ENCODE measurements around the gene CLSTN1. TPM values are rescaled to one million over a fixed set of nuclear protein-coding genes. Genes with fewer than 3 reads are reported as not detected.

Gene CLSTN1
- total RNA-seq, 3 donors from 2014 or later = 166 to 275 (median 224) TPM

DNA sequence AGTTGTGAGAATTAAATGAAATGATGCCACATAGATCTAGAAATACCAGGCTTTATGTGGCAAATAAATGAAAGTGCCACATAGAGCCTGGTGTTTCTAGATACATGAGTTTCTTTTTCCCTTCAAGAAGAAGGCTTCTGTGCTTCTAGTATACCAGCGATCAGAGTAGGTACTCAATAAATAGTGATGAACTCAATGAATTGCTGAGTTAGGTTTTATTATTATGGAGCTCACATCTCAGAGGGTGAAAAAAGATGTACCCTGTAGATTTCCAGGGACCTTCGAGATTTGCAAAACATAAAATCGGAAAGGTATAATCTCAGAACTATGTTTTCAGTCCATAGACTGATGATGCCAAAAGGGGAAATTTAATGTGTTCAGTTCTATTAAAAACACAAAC, 2.3 kb upstream of the CLSTN1 start:
- Histone ChIP-seq H3K4me3 (no peak overlapping the region), H3K36me3 (ENCODE audit: low read depth) (no peaks in the 10 kb centered on the region), H3K4me1 (ENCODE audit: low read depth) (peaks cover 30% of the 10 kb centered on the region), H3K9me3 (no peaks in the 10 kb centered on the region)
- intact Hi-C loops (cut with DNase I, micrococcal nuclease) = no loop called here
- DNase-seq (no peak), ATAC-seq (no peak)
- TF ChIP-seq, protein P1, sequence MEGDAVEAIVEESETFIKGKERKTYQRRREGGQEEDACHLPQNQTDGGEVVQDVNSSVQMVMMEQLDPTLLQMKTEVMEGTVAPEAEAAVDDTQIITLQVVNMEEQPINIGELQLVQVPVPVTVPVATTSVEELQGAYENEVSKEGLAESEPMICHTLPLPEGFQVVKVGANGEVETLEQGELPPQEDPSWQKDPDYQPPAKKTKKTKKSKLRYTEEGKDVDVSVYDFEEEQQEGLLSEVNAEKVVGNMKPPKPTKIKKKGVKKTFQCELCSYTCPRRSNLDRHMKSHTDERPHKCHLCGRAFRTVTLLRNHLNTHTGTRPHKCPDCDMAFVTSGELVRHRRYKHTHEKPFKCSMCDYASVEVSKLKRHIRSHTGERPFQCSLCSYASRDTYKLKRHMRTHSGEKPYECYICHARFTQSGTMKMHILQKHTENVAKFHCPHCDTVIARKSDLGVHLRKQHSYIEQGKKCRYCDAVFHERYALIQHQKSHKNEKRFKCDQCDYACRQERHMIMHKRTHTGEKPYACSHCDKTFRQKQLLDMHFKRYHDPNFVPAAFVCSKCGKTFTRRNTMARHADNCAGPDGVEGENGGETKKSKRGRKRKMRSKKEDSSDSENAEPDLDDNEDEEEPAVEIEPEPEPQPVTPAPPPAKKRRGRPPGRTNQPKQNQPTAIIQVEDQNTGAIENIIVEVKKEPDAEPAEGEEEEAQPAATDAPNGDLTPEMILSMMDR (IDR thresholded peaks at IDR 0.05) = no peak

DNA sequence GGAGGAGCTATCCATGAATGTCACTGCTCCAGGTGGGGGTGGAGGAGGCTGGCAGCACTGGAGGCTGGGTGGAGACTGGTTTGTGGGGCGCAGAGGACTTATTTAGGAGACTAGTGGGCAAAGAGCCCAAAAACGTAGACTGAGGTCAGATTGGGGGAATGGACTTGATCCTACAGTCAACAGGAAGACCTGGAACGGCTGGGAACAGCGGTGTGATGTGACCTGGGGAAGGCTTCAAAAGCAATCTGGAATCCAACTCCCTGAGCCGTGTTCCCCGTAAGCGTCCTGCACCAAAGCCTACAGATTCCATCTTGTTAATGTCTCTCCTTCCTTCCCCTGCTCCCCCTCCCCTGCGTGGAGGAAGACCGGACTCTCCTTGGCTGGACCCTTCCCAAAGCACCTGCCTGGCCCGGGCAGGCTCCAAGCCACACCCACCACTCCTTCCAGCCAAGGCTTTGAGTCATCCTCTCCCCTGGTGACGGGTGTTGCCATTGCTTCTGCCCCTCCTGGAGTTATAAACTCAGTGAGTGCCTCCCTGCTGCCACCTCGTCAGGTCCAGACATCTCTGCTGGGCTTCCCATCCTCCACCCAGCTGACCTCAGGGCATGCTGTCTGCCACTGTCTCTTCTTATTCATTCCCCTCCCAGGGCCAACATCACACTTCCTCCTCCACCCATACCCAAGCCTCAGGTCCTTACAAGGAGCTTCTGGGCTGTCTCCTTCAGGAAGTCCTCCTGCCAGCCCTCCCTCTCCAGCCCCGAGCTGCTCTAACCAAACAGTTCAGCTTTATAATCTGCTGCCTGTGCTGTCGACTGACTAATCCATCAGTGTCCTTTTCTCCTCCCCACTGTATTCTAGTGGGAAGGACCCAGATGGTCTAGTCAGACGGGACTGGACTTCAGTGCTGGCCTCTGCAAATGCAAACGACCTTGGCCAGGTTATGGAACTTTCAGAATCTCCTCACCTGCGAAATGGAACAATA, 1.6 kb upstream of the CLSTN1 start:
- H3K36me3 ChIP-seq (ENCODE audit: low read depth) = no peaks in the 10 kb centered on the region
- no peak overlapping the region for H3K4me3 ChIP-seq
- peak; percentile 87 to 91 (median 90) for DNase-seq

DNA sequence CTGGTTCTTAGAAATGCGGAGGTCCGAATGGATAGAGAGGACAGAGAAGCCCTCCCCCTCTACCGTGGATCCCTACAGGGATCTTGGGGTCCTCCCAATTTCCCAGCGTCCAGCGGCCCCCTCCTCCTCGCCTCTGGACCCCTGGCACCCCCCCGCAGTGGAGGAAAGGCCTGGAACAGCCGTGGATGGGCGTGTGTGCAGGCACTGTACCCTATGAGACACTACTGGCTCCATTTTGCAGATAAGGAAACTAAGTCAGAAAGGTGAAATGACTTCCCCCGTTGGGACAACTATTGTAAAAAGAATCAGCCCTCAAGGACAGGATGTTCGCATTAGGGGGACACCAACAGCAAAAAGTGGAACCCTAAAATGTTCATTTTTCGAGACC, 931 bp upstream of the CLSTN1 start:
- no peaks in the 10 kb centered on the region for H3K36me3 ChIP-seq (ENCODE audit: low read depth)
- ATAC-seq (peak; percentile 2), DNase-seq (no peak)
- H3K4me3 ChIP-seq = no peak overlapping the region
- TF ChIP-seq, protein P1 (IDR thresholded peaks at IDR 0.05) = no peak
- intact Hi-C loops (cut with DNase I, micrococcal nuclease) = no loop called here
- peaks cover 30% of the 10 kb centered on the region for H3K4me1 ChIP-seq (ENCODE audit: low read depth)
- H3K9me3 ChIP-seq = no peaks in the 10 kb centered on the region

More for the DNA sequence above, 1.6 kb upstream of the CLSTN1 start:
- Histone ChIP-seq H3K9me3 (no peaks in the 10 kb centered on the region), H3K4me1 (ENCODE audit: low read depth) (peaks cover 30% of the 10 kb centered on the region)
- peak; percentile 83 for ATAC-seq
- intact Hi-C loops (cut with DNase I, micrococcal nuclease) = no loop called here
- TF ChIP-seq, protein P1 (IDR thresholded peaks at IDR 0.05) = no peak

DNA sequence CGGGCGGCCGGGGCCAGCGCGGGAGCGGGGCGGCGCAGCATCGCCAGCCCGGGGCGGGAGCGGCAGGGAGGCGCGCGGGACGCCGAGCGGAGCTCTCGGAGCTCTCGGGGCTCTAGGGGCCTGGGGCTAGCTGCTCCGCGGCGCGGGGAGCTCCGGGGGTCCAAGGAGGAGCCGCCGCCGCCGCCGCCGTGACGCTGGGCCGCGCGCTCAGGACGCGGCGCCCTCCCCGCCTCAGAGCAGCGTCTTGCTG, 147 bp downstream of the CLSTN1 start:
- peak overlapping the region; percentile 80 for H3K4me3 ChIP-seq
- ATAC-seq (peak; percentile 4), DNase-seq (no peak)
- TF ChIP-seq, protein P1 (IDR thresholded peaks at IDR 0.05) = no peak
- no peaks in the 10 kb centered on the region for H3K36me3 ChIP-seq (ENCODE audit: low read depth)
- no peaks in the 10 kb centered on the region for H3K9me3 ChIP-seq
- H3K4me1 ChIP-seq (ENCODE audit: low read depth) = peaks cover 30% of the 10 kb centered on the region
- intact Hi-C loops (cut with DNase I, micrococcal nuclease) = no loop called here

DNA sequence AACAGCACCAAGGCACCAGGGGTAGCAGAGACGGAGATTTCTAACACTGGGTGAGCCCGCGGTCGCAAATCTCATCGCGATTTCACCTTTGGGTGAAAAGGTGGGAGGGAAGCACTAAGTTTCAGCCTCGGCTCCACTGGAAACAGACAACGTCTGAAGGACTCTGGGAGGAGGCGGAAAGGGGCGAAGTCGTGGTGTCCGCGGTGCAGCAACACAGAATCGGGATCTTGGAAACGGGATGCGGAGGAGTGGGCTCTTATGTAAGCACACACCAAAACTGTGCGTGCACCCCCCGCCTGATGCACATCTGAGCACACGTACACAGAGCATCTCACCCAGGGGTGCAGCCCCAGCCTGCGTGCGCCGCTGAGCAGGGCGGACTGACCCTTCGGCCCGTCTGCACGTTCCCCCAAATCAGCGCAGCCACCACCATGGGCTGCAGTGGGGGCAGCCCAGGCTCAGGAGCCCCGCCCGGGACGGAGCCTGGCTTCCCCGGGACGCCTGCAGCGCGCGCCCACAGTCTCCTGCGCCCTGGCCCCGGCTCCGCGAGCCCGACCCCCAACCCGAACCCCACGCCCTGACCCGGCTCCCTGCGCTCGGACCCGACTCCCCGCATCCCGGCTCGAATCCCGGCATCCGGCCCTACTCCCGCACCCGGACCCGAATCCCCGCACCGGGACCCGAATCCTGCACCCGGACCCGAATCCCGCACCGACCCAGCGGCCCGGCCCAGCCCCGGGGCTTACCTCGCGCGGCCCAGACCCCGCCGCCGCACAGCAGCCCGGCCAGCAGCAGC, 670 bp downstream of the CLSTN1 start:
- TF ChIP-seq, protein P1 (IDR thresholded peaks at IDR 0.05) = no peak
- DNase-seq = peak; percentile 50 to 71 (median 66)
- intact Hi-C loops (cut with DNase I, micrococcal nuclease) = no loop called here

More for the DNA sequence above, 670 bp downstream of the CLSTN1 start:
- peak; percentile 0 for ATAC-seq
- Histone ChIP-seq H3K9me3 (no peaks in the 10 kb centered on the region), H3K36me3 (ENCODE audit: low read depth) (no peaks in the 10 kb centered on the region), H3K4me3 (peak overlapping the region; percentile 80), H3K4me1 (ENCODE audit: low read depth) (peaks cover 30% of the 10 kb centered on the region)
